Mammary epithelial cell (primary cell): Measurements from ENCODE around the gene NME7.

Experiments
- EZH2 ChIP-seq: IDR thresholded peaks from 2 replicates; pipeline ENCODE4 v1.6.1; 2012; ENCODE audit warnings: low read length, inconsistent platforms, borderline replicate concordance
- TF ChIP-seq, protein P1 (sequence below), 2 donors: IDR thresholded peaks in 1 of 2; conservative IDR thresholded peaks in 1 of 2; 2 replicates each; pipeline ENCODE4 v1.5.1; 2011 to 2012; ENCODE audit warnings: inconsistent platforms in 2 of 2, low read length in 2 of 2, mild to moderate bottlenecking in 2 of 2, control low read depth in 1 of 2, low read depth in 1 of 2; ENCODE audit not compliant: insufficient read depth in 1 of 2; ENCODE audit errors: extremely low read depth in 1 of 2

DNA sequence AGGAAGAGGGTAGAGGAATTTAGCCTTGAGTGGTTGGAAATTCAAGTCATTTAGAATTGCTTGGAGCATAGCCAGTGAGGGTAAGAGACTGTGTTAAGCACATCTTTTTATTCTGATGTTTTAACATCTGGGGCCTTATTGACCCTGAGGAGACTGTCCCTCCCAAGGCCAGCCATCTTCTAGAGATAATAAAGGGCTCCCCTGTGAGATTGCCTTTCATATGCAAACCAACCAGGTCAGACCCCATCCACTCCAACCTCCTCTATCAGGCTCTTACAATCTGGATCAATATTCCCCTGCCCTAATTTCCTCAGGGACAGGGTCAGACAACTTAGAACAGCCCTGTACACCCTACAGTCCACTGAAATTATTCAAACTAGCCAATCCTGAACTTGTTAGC lies 167.3 kb downstream of the NME7 start:
- TF ChIP-seq, protein P1, sequence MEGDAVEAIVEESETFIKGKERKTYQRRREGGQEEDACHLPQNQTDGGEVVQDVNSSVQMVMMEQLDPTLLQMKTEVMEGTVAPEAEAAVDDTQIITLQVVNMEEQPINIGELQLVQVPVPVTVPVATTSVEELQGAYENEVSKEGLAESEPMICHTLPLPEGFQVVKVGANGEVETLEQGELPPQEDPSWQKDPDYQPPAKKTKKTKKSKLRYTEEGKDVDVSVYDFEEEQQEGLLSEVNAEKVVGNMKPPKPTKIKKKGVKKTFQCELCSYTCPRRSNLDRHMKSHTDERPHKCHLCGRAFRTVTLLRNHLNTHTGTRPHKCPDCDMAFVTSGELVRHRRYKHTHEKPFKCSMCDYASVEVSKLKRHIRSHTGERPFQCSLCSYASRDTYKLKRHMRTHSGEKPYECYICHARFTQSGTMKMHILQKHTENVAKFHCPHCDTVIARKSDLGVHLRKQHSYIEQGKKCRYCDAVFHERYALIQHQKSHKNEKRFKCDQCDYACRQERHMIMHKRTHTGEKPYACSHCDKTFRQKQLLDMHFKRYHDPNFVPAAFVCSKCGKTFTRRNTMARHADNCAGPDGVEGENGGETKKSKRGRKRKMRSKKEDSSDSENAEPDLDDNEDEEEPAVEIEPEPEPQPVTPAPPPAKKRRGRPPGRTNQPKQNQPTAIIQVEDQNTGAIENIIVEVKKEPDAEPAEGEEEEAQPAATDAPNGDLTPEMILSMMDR (conservative IDR thresholded peaks at IDR 0.05 in 1 of 2, IDR thresholded peaks at IDR 0.05 in 1 of 2; ENCODE audit: extremely low read depth in 1 of 2, insufficient read depth in 1 of 2, low read depth in 1 of 2, low read length in 2 of 2) = no peak
- no peak for TF ChIP-seq EZH2
